Osteocyte (in vitro differentiated cells): ENCODE data around the gene COQ7. TPM values are rescaled to one million over a fixed set of nuclear protein-coding genes. Genes with fewer than 3 reads are reported as not detected.

Experiments used
- DNase-seq: peaks from one replicate; pipeline ENCODE4 v3.0.0; 2021; ENCODE audit warnings: mixed read lengths; ENCODE audit not compliant: unreplicated experiment; ENCODE audit errors: extremely low spot score
- H3K27ac Mint-ChIP-seq: one replicate; pipeline ENCODE4 v1.8.0; 2021; ENCODE audit warnings: mild to moderate bottlenecking, mixed read lengths; ENCODE audit not compliant: unreplicated experiment
- H3K27me3 Mint-ChIP-seq: one replicate; pipeline ENCODE4 v1.8.0; 2021; ENCODE audit warnings: mixed read lengths; ENCODE audit not compliant: unreplicated experiment
- H3K36me3 Mint-ChIP-seq: one replicate; pipeline ENCODE4 v1.8.0; 2021; ENCODE audit warnings: mixed read lengths; ENCODE audit not compliant: unreplicated experiment
- H3K4me1 Mint-ChIP-seq: one replicate; pipeline ENCODE4 v1.8.0; 2021; ENCODE audit warnings: mixed read lengths; ENCODE audit not compliant: unreplicated experiment
- H3K4me3 Mint-ChIP-seq: one replicate; pipeline ENCODE4 v1.8.0; 2021; ENCODE audit warnings: mild to moderate bottlenecking, moderate library complexity, mixed read lengths; ENCODE audit not compliant: unreplicated experiment
- H3K9me3 Mint-ChIP-seq: one replicate; pipeline ENCODE4 v1.8.0; 2021; ENCODE audit warnings: mixed read lengths; ENCODE audit not compliant: unreplicated experiment
- total RNA-seq: library from RNA; stranded (reverse); gene quantifications from 2 replicates; pipeline ENCODE4 v1.2.1, GENCODE V29; 2021
- TF ChIP-seq, protein P1 (sequence below): fragments of 200-600 bp; sonication (generic); IDR thresholded peaks from 2 replicates; pipeline ENCODE4 v1.5.0; 2021; ENCODE audit warnings: antibody characterized with exemption, mild to moderate bottlenecking, moderate library complexity

The COQ7 gene
- total RNA-seq, 1 donor from 2014 or later = 31.6 TPM

DNA sequence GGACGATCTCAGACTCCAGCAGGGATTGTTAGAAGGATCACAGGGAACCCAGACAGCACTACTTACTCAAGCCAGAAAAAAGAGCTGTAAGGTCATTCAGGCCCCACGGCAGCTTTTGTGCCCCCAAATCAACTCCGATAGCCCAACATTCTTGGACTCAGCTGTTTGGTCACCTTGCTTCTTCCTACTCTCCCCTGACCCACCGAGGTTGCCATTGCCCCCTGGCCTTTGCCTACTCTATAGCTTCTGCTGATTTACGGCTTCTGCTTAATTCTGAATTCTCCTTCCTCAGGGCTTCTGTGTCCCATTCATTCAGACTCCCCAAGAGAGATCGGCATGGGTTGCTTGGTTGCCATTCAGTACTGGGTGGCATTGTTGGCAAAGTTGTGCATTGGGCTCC, 37.7 kb downstream of the COQ7 start:
- TF ChIP-seq, protein P1, sequence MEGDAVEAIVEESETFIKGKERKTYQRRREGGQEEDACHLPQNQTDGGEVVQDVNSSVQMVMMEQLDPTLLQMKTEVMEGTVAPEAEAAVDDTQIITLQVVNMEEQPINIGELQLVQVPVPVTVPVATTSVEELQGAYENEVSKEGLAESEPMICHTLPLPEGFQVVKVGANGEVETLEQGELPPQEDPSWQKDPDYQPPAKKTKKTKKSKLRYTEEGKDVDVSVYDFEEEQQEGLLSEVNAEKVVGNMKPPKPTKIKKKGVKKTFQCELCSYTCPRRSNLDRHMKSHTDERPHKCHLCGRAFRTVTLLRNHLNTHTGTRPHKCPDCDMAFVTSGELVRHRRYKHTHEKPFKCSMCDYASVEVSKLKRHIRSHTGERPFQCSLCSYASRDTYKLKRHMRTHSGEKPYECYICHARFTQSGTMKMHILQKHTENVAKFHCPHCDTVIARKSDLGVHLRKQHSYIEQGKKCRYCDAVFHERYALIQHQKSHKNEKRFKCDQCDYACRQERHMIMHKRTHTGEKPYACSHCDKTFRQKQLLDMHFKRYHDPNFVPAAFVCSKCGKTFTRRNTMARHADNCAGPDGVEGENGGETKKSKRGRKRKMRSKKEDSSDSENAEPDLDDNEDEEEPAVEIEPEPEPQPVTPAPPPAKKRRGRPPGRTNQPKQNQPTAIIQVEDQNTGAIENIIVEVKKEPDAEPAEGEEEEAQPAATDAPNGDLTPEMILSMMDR = no peak
- Mint-ChIP-seq H3K27ac (no peak overlapping the region), H3K9me3 (peaks cover under 1% of the 10 kb centered on the region)

DNA sequence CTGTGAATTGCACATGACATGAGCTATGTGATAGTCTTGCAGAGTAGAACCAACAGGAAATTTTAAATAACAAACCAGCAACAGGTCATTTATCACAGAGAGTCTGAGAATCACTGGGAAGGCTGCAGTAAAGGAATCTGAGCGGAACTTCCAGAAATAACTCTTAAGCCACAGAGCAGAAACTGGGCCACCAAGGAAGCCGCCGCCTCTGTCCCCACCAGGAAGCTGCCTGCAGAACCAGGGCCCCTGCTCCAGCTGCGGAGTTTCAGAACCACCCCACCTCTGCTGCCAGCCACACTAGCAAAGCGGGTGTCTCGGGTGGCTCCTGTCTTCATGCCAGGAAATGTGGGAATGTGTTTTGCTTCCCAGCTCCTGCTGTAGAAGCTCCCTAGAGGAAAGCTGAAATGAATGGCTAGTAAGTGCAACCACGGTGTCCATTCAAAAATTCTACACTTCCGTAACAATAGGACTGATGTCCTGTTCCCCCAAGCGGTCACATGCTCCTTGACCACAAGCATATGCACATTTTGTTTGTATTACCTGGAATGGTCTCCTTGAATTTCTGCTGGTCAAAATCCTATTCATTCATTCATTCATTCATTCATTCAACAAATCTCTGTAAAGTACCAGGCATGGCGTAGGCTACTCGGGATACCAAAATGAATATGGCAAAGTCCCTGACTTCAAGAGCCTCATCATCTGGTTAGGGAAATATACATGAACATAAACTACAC, 38.6 kb downstream of the COQ7 start:
- no peak for DNase-seq
- peaks cover 20% of the 10 kb centered on the region for H3K4me1 Mint-ChIP-seq
- no peaks in the 10 kb centered on the region for H3K27me3 Mint-ChIP-seq
- H3K9me3 Mint-ChIP-seq = no peaks in the 10 kb centered on the region
- H3K36me3 Mint-ChIP-seq = no peaks in the 10 kb centered on the region
- TF ChIP-seq, protein P1 = no peak
- H3K4me3 Mint-ChIP-seq = no peak overlapping the region
- no peak overlapping the region for H3K27ac Mint-ChIP-seq

More for the DNA sequence above, 37.7 kb downstream of the COQ7 start:
- no peak for DNase-seq
- Mint-ChIP-seq H3K27me3 (no peaks in the 10 kb centered on the region), H3K36me3 (no peaks in the 10 kb centered on the region), H3K4me3 (no peak overlapping the region), H3K4me1 (peaks cover 20% of the 10 kb centered on the region)

DNA sequence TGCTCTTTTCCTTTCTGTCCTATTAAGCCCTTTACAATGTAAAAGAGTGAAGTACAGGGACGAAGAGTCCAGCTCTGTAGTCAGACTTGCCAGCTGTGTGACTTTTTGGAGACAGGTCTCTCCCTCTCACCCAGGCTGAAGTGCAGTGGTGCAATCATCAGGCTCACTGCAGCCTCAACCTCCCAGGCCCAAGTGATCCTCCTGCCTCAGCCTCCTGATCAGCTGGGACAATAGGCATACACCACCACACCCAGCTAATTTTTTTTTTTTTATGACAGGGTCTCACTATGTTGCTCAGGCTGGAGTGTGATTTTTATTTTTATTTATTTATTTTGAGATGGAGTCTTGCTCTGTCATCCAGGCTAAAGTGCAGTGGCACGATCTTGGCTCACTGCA, 39.2 kb downstream of the COQ7 start:
- Mint-ChIP-seq H3K9me3 (no peaks in the 10 kb centered on the region), H3K36me3 (no peaks in the 10 kb centered on the region), H3K4me1 (peaks cover 18% of the 10 kb centered on the region), H3K27me3 (no peaks in the 10 kb centered on the region), H3K4me3 (no peak overlapping the region), H3K27ac (no peak overlapping the region)
- TF ChIP-seq, protein P1 = no peak
- no peak for DNase-seq

DNA sequence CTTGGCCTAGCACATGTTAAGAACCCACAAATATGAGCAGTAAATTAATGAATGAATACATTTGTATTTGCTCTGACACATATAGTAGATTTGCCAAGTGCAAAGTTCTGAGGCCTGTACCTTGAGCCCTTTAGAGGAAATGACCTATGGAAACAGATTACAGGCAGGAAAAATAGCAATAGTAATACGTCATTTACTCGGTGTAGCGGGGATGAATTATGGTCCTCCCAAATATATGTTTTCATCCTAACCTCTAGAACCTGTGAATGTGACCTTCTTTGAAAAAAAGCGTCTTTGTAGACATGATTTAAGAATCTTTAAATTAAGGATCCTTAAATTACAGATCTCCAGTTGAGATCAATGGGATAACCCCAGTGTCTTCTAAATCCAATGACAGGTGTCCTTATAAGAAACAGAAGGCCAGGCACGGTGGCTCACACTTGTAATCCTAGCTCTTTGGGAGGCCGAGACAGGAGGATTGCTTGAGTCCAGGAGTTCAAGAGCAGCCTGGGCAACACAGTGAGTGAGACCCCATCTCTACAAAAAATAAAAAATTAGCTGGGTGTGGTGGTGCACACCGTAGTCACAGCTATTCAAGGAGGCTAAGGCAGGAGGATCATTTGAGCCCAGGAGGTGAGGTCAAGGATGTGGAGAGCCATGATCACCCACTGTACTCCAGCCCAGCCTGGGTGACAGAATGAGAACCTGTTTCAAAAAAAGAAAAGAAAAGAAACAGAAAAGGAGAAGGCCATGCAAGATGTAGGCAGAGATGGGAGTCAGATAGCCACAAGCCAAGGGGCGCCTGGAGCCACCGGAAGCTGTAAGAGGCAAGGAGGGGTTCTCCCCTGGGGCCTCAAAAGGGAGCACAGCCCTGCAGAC, 41.2 kb downstream of the COQ7 start:
- no peak overlapping the region for H3K27ac Mint-ChIP-seq
- DNase-seq = no peak
- no peaks in the 10 kb centered on the region for H3K27me3 Mint-ChIP-seq
- TF ChIP-seq, protein P1 = no peak
- no peaks in the 10 kb centered on the region for H3K9me3 Mint-ChIP-seq
- H3K36me3 Mint-ChIP-seq = no peaks in the 10 kb centered on the region
- H3K4me1 Mint-ChIP-seq = peaks cover 22% of the 10 kb centered on the region
- no peak overlapping the region for H3K4me3 Mint-ChIP-seq

DNA sequence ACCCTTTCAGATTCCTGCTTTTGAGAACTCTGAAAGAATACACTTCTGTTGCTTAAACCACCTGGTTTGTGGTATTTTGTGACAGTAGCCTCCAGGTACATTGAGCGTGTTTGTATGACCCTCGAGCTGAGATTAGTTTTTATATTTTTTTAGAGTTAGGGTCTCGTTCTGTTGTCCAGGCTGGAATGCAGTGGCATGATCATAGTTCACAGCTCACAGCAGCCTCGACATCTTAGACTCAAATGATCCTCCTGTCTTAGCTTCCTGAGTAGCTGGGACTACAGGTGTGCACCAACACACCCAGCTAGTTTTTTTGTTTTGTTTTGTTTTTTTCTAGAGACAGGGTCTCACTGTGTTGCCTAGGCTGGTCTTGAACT, 41.9 kb downstream of the COQ7 start:
- no peaks in the 10 kb centered on the region for H3K36me3 Mint-ChIP-seq

More for the DNA sequence above, 41.9 kb downstream of the COQ7 start:
- H3K9me3 Mint-ChIP-seq = no peaks in the 10 kb centered on the region
- H3K27me3 Mint-ChIP-seq = no peaks in the 10 kb centered on the region
- no peak overlapping the region for H3K4me3 Mint-ChIP-seq
- H3K27ac Mint-ChIP-seq = no peak overlapping the region
- TF ChIP-seq, protein P1 = no peak
- H3K4me1 Mint-ChIP-seq = peaks cover 22% of the 10 kb centered on the region
- no peak for DNase-seq
